ENCODE results near the gene NPY5R. TPM values are rescaled to one million over a fixed set of nuclear protein-coding genes. Genes with fewer than 3 reads are reported as not detected.

Gene NPY5R
- total RNA-seq, 1 donor from 2014 or later = not detected

- TF ChIP-seq, protein P1, sequence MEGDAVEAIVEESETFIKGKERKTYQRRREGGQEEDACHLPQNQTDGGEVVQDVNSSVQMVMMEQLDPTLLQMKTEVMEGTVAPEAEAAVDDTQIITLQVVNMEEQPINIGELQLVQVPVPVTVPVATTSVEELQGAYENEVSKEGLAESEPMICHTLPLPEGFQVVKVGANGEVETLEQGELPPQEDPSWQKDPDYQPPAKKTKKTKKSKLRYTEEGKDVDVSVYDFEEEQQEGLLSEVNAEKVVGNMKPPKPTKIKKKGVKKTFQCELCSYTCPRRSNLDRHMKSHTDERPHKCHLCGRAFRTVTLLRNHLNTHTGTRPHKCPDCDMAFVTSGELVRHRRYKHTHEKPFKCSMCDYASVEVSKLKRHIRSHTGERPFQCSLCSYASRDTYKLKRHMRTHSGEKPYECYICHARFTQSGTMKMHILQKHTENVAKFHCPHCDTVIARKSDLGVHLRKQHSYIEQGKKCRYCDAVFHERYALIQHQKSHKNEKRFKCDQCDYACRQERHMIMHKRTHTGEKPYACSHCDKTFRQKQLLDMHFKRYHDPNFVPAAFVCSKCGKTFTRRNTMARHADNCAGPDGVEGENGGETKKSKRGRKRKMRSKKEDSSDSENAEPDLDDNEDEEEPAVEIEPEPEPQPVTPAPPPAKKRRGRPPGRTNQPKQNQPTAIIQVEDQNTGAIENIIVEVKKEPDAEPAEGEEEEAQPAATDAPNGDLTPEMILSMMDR (IDR thresholded peaks at IDR 0.05) = no peak
- Mint-ChIP-seq H3K4me1 (ENCODE audit: low read depth) (peaks cover 7% of the 10 kb centered on the region), H3K27me3 (ENCODE audit: low read depth) (peaks cover 48% of the 10 kb centered on the region), H3K27ac (ENCODE audit: unreplicated experiment) (no peak overlapping the region), H3K9me3 (ENCODE audit: low read depth) (no peaks in the 10 kb centered on the region), H3K4me3 (ENCODE audit: unreplicated experiment) (peak overlapping the region; percentile 46), H3K36me3 (ENCODE audit: low read depth) (peaks cover 1% of the 10 kb centered on the region)
- DNase-seq (ENCODE audit: low spot score) = peak; percentile 82
These were observed 744 bp downstream of the NPY5R start for GRCh38 chr4:163344147-163345125.

- Mint-ChIP-seq H3K27me3 (ENCODE audit: low read depth) (peaks cover 34% of the 10 kb centered on the region), H3K4me1 (ENCODE audit: low read depth) (no peaks in the 10 kb centered on the region), H3K9me3 (ENCODE audit: low read depth) (no peaks in the 10 kb centered on the region), H3K27ac (ENCODE audit: unreplicated experiment) (no peak overlapping the region), H3K36me3 (ENCODE audit: low read depth) (no peaks in the 10 kb centered on the region), H3K4me3 (ENCODE audit: unreplicated experiment) (no peak overlapping the region)
- TF ChIP-seq, protein P1 (IDR thresholded peaks at IDR 0.05) = no peak
- no peak for DNase-seq (ENCODE audit: low spot score)
These were observed 7.0 kb downstream of the NPY5R start for GRCh38 chr4:163350672-163351071.

DNA sequence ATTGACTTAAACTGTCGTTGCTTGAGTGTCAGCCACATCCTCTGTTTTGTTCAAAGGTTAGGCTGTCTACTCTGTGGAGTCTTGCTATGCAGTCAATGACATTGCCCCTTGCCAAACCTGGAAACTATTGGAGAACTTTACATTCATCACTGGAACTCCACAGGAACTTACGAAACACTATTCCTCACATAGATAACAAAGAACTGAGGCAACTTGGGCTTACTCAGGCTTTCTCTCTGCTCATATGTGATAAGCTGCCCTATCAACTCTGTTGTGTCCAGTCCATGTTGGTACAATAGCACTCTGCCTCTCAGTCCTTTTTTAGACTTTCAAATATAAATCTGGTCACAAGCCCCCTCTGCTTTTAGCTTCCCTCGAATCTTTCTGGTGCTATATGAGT lies 9.4 kb downstream of the NPY5R start:
- TF ChIP-seq, protein P1 (IDR thresholded peaks at IDR 0.05) = no peak
- H3K4me3 Mint-ChIP-seq (ENCODE audit: unreplicated experiment) = no peak overlapping the region
- DNase-seq (ENCODE audit: low spot score) = no peak
- H3K27ac Mint-ChIP-seq (ENCODE audit: unreplicated experiment) = no peak overlapping the region
- H3K27me3 Mint-ChIP-seq (ENCODE audit: low read depth) = peaks cover 25% of the 10 kb centered on the region
- H3K4me1 Mint-ChIP-seq (ENCODE audit: low read depth) = no peaks in the 10 kb centered on the region
- H3K36me3 Mint-ChIP-seq (ENCODE audit: low read depth) = no peaks in the 10 kb centered on the region
- no peaks in the 10 kb centered on the region for H3K9me3 Mint-ChIP-seq (ENCODE audit: low read depth)

DNA sequence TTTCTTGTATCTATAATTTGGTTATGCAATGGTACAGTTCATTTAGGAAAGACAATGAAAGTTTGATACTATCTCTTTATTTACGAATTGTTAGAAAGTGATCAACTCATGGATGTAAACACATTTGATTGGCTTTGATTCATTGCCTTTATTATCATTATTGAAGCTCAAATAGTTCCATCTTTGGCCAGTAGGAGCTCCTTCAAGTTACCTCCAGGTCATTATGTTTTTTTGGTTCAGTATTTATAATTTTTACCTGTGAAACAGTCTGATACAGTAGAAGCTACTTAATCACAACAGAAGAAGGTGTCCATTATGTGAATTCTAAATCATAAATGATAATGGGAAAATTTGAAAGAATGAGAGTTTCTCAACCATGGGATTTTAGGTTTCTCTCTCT lies 12.4 kb downstream of the NPY5R start:
- Mint-ChIP-seq H3K27ac (ENCODE audit: unreplicated experiment) (no peak overlapping the region), H3K27me3 (ENCODE audit: low read depth) (peaks cover 19% of the 10 kb centered on the region), H3K4me1 (ENCODE audit: low read depth) (no peaks in the 10 kb centered on the region), H3K9me3 (ENCODE audit: low read depth) (no peaks in the 10 kb centered on the region), H3K36me3 (ENCODE audit: low read depth) (no peaks in the 10 kb centered on the region), H3K4me3 (ENCODE audit: unreplicated experiment) (no peak overlapping the region)
- TF ChIP-seq, protein P1 (IDR thresholded peaks at IDR 0.05) = peak; percentile 11
- DNase-seq (ENCODE audit: low spot score) = no peak

DNA sequence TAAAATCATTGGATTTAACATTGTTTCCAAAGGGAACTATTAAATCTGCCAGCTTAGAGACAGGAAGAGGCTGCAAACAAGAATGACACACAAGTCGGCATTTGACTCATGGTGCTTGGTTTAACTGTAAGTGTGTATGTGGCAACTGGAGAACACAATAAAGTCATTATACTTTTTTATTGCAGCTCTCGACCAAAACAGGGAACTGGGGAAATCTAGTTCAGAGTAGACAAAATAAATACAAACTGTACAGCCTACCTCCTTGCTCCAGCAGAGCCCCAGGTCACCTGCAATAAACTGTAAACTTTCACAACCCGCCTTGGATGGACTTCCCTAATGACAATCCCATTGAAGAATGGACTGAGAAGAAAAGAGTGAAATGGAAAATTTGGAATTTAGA lies 24.0 kb downstream of the NPY5R start:
- no peaks in the 10 kb centered on the region for H3K9me3 Mint-ChIP-seq (ENCODE audit: low read depth)
- H3K27ac Mint-ChIP-seq (ENCODE audit: unreplicated experiment) = no peak overlapping the region
- TF ChIP-seq, protein P1 (IDR thresholded peaks at IDR 0.05) = no peak

More for the DNA sequence above, 24.0 kb downstream of the NPY5R start:
- Mint-ChIP-seq H3K36me3 (ENCODE audit: low read depth) (no peaks in the 10 kb centered on the region), H3K27me3 (ENCODE audit: low read depth) (peaks cover 6% of the 10 kb centered on the region), H3K4me1 (ENCODE audit: low read depth) (no peaks in the 10 kb centered on the region), H3K4me3 (ENCODE audit: unreplicated experiment) (no peak overlapping the region)
- no peak for DNase-seq (ENCODE audit: low spot score)

Measured in chondrocyte (in vitro differentiated cells).